ENCODE measurements around the gene HSPH1. TPM values are rescaled to one million over a fixed set of nuclear protein-coding genes. Genes with fewer than 3 reads are reported as not detected.

Gene HSPH1
- polyA plus RNA-seq, 1 donor from 2014 or later: 112 TPM

DNA sequence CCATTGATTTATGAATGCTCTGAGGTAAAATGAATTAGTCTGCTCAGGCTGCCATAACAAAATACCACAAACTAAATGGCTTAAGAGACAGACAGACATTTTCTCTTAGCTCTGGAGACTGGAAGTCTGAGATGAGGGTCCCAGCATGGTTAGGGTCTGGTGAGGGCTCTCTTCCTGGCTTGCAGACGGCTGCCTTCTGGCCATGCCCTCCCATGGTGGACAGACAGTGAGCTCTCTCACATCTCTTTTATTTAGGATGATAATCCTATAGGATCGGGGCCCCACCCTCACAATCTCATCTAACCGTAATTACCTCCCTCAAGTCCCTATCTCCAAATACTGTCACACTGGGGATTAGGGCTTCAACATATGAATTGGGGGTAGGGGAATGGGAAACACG is 47.1 kb downstream of the HSPH1 start:
- Histone ChIP-seq H3K9me3 (ENCODE audit: low read length) (no peaks in the 10 kb centered on the region), H3K79me2 (replicated peaks; ENCODE audit: insufficient read depth, low read length) (no peaks in the 10 kb centered on the region), H4K20me1 (ENCODE audit: insufficient read depth) (no peaks in the 10 kb centered on the region), H3K4me3 (ENCODE audit: low read length) (no peak overlapping the region), H3K27ac (ENCODE audit: low read length) (no peak overlapping the region), H3K36me3 (ENCODE audit: insufficient read depth, low read length) (no peaks in the 10 kb centered on the region), H3F3A (ENCODE audit: insufficient read depth, low read length, poor library complexity, severe bottlenecking) (no peaks in the 10 kb centered on the region), H3K9me2 (ENCODE audit: insufficient read depth, low read length) (no peaks in the 10 kb centered on the region), H3K27me3 (ENCODE audit: insufficient read depth, low read depth, low read length) (no peaks in the 10 kb centered on the region), H3K9ac (ENCODE audit: low read length) (no peak overlapping the region), H3K4me2 (ENCODE audit: low read length) (no peak overlapping the region), H2AFZ (ENCODE audit: low read depth, low read length) (no peak overlapping the region)
- TF ChIP-seq POLR2AphosphoS5 (IDR thresholded peaks at IDR 0.05) (no peak), MXI1 (conservative IDR thresholded peaks at IDR 0.05; ENCODE audit: poor library complexity, severe bottlenecking) (no peak), REST (IDR thresholded peaks at IDR 0.05; ENCODE audit: borderline replicate concordance) (no peak), RAD21 (conservative IDR thresholded peaks at IDR 0.05) (no peak)

DNA sequence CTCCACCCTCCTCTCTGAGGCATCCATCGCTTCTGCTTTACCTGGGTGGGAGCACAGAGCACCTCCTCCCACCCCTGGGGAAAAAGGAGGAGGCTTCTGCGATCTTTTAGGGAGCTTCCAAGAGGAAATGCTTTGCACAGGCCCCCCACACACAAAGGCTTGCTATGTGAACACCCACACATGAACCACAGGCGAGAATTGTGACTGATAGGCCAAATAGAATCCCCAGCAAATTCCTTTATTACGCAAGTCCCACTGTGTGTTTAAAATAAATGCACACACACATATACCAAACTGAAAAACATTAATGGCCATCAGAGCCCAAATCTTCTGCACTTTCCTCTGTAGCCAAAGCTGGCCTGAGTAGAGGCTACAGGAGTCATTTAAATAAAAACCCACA is 50.6 kb downstream of the HSPH1 start:
- no peaks in the 10 kb centered on the region for H3K9me3 ChIP-seq (ENCODE audit: low read length)

More for the DNA sequence above, 50.6 kb downstream of the HSPH1 start:
- no peaks in the 10 kb centered on the region for H4K20me1 ChIP-seq (ENCODE audit: insufficient read depth)
- no peak for TF ChIP-seq POLR2AphosphoS5 (IDR thresholded peaks at IDR 0.05)
- no peak for TF ChIP-seq REST (IDR thresholded peaks at IDR 0.05; ENCODE audit: borderline replicate concordance)
- no peak for TF ChIP-seq SMC3 (conservative IDR thresholded peaks at IDR 0.05; ENCODE audit: poor library complexity)
- no peaks in the 10 kb centered on the region for H3K79me2 ChIP-seq (replicated peaks; ENCODE audit: insufficient read depth, low read length)
- H3K27ac ChIP-seq (ENCODE audit: low read length): no peak overlapping the region
- H3F3A ChIP-seq (ENCODE audit: insufficient read depth, low read length, poor library complexity, severe bottlenecking): no peaks in the 10 kb centered on the region
- H3K9ac ChIP-seq (ENCODE audit: low read length): no peak overlapping the region
- H2AFZ ChIP-seq (ENCODE audit: low read depth, low read length): no peak overlapping the region
- no peak overlapping the region for H3K4me2 ChIP-seq (ENCODE audit: low read length)
- H3K4me3 ChIP-seq (ENCODE audit: low read length): no peak overlapping the region
- H3K36me3 ChIP-seq (ENCODE audit: insufficient read depth, low read length): no peaks in the 10 kb centered on the region
- no peaks in the 10 kb centered on the region for H3K9me2 ChIP-seq (ENCODE audit: insufficient read depth, low read length)
- no peaks in the 10 kb centered on the region for H3K27me3 ChIP-seq (ENCODE audit: insufficient read depth, low read depth, low read length)

Data from neural cell (in vitro differentiated cells).